H9 (cell line): ENCODE data around the gene NFS1. TPM values are rescaled to one million over a fixed set of nuclear protein-coding genes. Genes with fewer than 3 reads are reported as not detected.

Experiments used
- DNase-seq: peaks from one replicate; pipeline ENCODE4 v3.0.0-alpha.2; 2017
- H2AFZ ChIP-seq: one replicate; pipeline ENCODE4 v1.6.1; 2013; ENCODE audit warnings: mild to moderate bottlenecking, low read length, control low read depth, moderate library complexity
- H2AK5ac ChIP-seq: 2 replicates; pipeline ENCODE4 v1.6.1; 2013; ENCODE audit warnings: low read length, control low read depth, mixed read lengths; ENCODE audit not compliant: insufficient read length
- H2BK120ac ChIP-seq: one replicate; pipeline ENCODE4 v1.6.1; 2013; ENCODE audit warnings: low read depth, mild to moderate bottlenecking, low read length, control low read depth, inconsistent platforms; ENCODE audit not compliant: poor library complexity, severe bottlenecking
- H2BK12ac ChIP-seq: 2 replicates; pipeline ENCODE4 v1.6.1; 2013; ENCODE audit warnings: low read length, control low read depth, mixed read lengths, low read depth; ENCODE audit not compliant: insufficient read length
- H2BK15ac ChIP-seq: 2 replicates; pipeline ENCODE4 v1.6.1; 2013; ENCODE audit warnings: low read depth, low read length, control low read depth
- H2BK20ac ChIP-seq: one replicate; pipeline ENCODE4 v1.6.1; 2013; ENCODE audit warnings: low read depth, mild to moderate bottlenecking, low read length, control low read depth, inconsistent platforms; ENCODE audit not compliant: poor library complexity, severe bottlenecking
- H2BK5ac ChIP-seq: 2 replicates; pipeline ENCODE4 v1.6.1; 2013; ENCODE audit warnings: low read length, control low read depth, mixed read lengths; ENCODE audit not compliant: insufficient read length
- H3K14ac ChIP-seq: 2 replicates; pipeline ENCODE4 v1.6.1; 2013; ENCODE audit warnings: low read length, control low read depth; ENCODE audit not compliant: insufficient read depth
- H3K18ac ChIP-seq: 2 replicates; pipeline ENCODE4 v1.6.1; 2013; ENCODE audit warnings: low read depth, mild to moderate bottlenecking, mixed read lengths, low read length, control low read depth; ENCODE audit not compliant: insufficient read length
- H3K23ac ChIP-seq: 2 replicates; pipeline ENCODE4 v1.6.1; 2013; ENCODE audit warnings: low read length, control low read depth, mixed read lengths, low read depth; ENCODE audit not compliant: insufficient read length
- H3K23me2 ChIP-seq: 2 replicates; pipeline ENCODE4 v1.6.1; 2013; ENCODE audit warnings: low read depth, mild to moderate bottlenecking, mixed read lengths, low read length, control low read depth; ENCODE audit not compliant: insufficient read length, poor library complexity, severe bottlenecking
- H3K27ac ChIP-seq: 2 replicates; pipeline ENCODE4 v1.5.1; 2013; ENCODE audit warnings: low read length, control low read depth, mixed read lengths, low read depth; ENCODE audit not compliant: insufficient read length
- H3K27me3 ChIP-seq: 2 replicates; pipeline ENCODE4 v1.6.1; 2013; ENCODE audit warnings: low read length, control low read depth, inconsistent platforms; ENCODE audit not compliant: insufficient read depth
- H3K4ac ChIP-seq: 2 replicates; pipeline ENCODE4 v1.6.1; 2013; ENCODE audit warnings: low read depth, mild to moderate bottlenecking, control low read depth, inconsistent platforms, low read length, moderate library complexity
- H3K4me1 ChIP-seq: 2 replicates; pipeline ENCODE4 v1.6.1; 2013; ENCODE audit warnings: low read length, control low read depth, inconsistent platforms; ENCODE audit not compliant: insufficient read depth
- H3K4me2 ChIP-seq: 2 replicates; pipeline ENCODE4 v1.6.1; 2013; ENCODE audit warnings: low read length, control low read depth, mixed read lengths; ENCODE audit not compliant: insufficient read length, insufficient read depth
- H3K56ac ChIP-seq: 2 replicates; pipeline ENCODE4 v1.6.1; 2013; ENCODE audit warnings: low read depth, mild to moderate bottlenecking, mixed read lengths, low read length, control low read depth; ENCODE audit not compliant: insufficient read length
- H3K79me1 ChIP-seq: 2 replicates; pipeline ENCODE4 v1.6.1; 2013; ENCODE audit warnings: low read depth, mild to moderate bottlenecking, moderate library complexity, low read length, control low read depth, inconsistent platforms; ENCODE audit not compliant: insufficient read depth, poor library complexity, severe bottlenecking
- H3K79me2 ChIP-seq: 2 replicates; pipeline ENCODE4 v1.6.1; 2013; ENCODE audit warnings: low read length, control low read depth, inconsistent platforms; ENCODE audit not compliant: insufficient read depth
- H3K9ac ChIP-seq: 2 replicates; pipeline ENCODE4 v1.6.1; 2013; ENCODE audit warnings: low read length, control low read depth, mixed read lengths; ENCODE audit not compliant: insufficient read length; ENCODE audit errors: extremely low read depth
- H3K9me3 ChIP-seq: one replicate; pipeline ENCODE4 v1.6.1; 2013; ENCODE audit warnings: low read depth, low read length, inconsistent platforms; ENCODE audit not compliant: control insufficient read depth
- H3T11ph ChIP-seq: one replicate; pipeline ENCODE4 v1.6.1; 2013; ENCODE audit warnings: mild to moderate bottlenecking, low read length, control low read depth, inconsistent platforms
- H4K20me1 ChIP-seq: one replicate; pipeline ENCODE4 v1.6.1; 2013; ENCODE audit not compliant: control insufficient read depth, insufficient read length, insufficient read depth
- H4K5ac ChIP-seq: 2 replicates; pipeline ENCODE4 v1.6.1; 2013; ENCODE audit warnings: low read depth, mild to moderate bottlenecking, mixed read lengths, low read length, control low read depth; ENCODE audit not compliant: insufficient read length
- H4K8ac ChIP-seq: replicated peaks from 2 replicates; pipeline ENCODE4 v1.6.1; 2013; ENCODE audit warnings: low read length, control low read depth, mixed read lengths, low read depth; ENCODE audit not compliant: insufficient read length
- H4K91ac ChIP-seq: 2 replicates; pipeline ENCODE4 v1.6.1; 2013; ENCODE audit warnings: low read depth, mild to moderate bottlenecking, moderate library complexity, mixed read lengths, low read length, control low read depth; ENCODE audit not compliant: insufficient read length
- H3K27ac Mint-ChIP-seq, 3 experiments: 2 replicates in 2 of 3; 3 replicates in 1 of 3; pipeline ENCODE4 v1.8.0; 2020 to 2021; ENCODE audit warnings: mixed read lengths in 3 of 3, mild to moderate bottlenecking in 1 of 3, moderate library complexity in 1 of 3
- H3K27me3 Mint-ChIP-seq: 2 replicates; pipeline ENCODE4 v1.8.0; 2021; ENCODE audit warnings: low read depth, mild to moderate bottlenecking, moderate library complexity, mixed read lengths
- H3K36me3 Mint-ChIP-seq, 3 experiments: 2 replicates in 2 of 3; 3 replicates in 1 of 3; pipeline ENCODE4 v1.8.0; 2020 to 2021; ENCODE audit warnings: low read depth in 3 of 3, mixed read lengths in 3 of 3; ENCODE audit not compliant: insufficient read depth in 1 of 3
- H3K4me1 Mint-ChIP-seq, 2 experiments: 2 replicates each; pipeline ENCODE4 v1.8.0; 2020; ENCODE audit warnings: mixed read lengths in 2 of 2
- H3K4me3 Mint-ChIP-seq, 2 experiments: 2 replicates in 1 of 2; 3 replicates in 1 of 2; pipeline ENCODE4 v1.8.0; 2020 to 2021; ENCODE audit warnings: mild to moderate bottlenecking in 2 of 2, mixed read lengths in 2 of 2, moderate library complexity in 1 of 2
- H3K9me3 Mint-ChIP-seq, 2 experiments: 2 replicates in 1 of 2; 3 replicates in 1 of 2; pipeline ENCODE4 v1.8.0; 2020; ENCODE audit warnings: mild to moderate bottlenecking in 2 of 2, mixed read lengths in 2 of 2, moderate library complexity in 1 of 2
- WGBS: extraction: QIAGEN DNeasy Blood & Tissue Kit; methylation state at CpG from one replicate; pipeline ENCODE4 v1.1.7; 2013; ENCODE audit warnings: missing lambda C conversion rate, low lambda C conversion rate, mixed read lengths; ENCODE audit not compliant: insufficient read length; ENCODE audit errors: extremely low coverage; 5-methylcytosine and 5-hydroxymethylcytosine counted together
- total RNA-seq: library from RNA; stranded (reverse); gene quantifications from 2 replicates; pipeline ENCODE4 v1.2.1, GENCODE V29; 2021
- TF ChIP-seq, protein P1 (sequence below): fragments of 200-600 bp; sonication (generic); conservative IDR thresholded peaks from 3 replicates; pipeline ENCODE4 v1.8.0; 2021; ENCODE audit warnings: antibody characterized with exemption, mild to moderate bottlenecking

Gene NFS1
- total RNA-seq, 1 experiment from 2014 or later: 26.6 TPM

DNA sequence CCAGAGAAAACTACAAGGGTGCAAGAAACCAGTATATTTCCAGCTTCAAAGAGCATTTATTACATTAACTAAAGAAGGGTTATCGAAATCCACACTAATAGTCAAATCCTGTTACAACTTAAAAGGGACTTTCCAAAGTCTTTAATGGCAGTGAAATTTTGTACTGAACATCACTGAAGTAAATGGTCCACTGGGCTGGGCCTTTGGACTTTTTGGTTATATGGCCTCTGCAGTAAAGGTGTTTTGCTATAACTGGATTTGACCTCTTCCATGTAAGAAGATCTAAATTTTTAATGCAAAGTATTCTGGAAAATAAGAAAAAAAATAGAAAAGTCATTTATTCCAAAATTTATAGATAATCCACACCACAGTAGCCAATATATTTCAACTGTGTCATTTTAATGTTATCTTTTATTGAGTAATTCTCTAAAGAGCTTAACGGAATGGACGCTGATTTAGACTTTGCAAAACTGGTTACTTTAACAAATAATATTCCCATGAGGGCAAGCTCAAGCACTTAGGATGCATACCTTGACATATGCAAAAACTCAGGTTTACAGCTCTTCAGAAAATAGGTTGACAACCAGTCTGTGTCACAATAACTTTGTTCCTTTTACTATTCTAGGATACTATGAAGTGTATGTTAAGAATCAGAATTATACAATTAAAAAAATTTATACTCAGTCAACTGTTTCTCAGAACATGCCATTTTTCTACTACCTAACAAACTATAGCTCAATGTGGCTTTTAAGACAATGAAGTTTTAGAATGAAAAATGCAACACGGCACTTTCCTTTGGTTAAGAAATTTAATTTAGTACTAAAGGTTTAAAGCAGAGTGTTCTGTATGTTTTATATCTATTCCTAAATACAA lies 35.9 kb upstream of the NFS1 start:
- peaks cover 16 to 19% of the 10 kb centered on the region in 2 experiments for H3K4me1 Mint-ChIP-seq

More for the DNA sequence above, 35.9 kb upstream of the NFS1 start:
- Histone ChIP-seq H4K5ac (no peak overlapping the region), H3K27ac (no peak overlapping the region), H3K4ac (no peak overlapping the region), H3K9me3 (no peaks in the 10 kb centered on the region), H3K23ac (no peak overlapping the region), H2BK20ac (no peak overlapping the region), H2BK12ac (no peak overlapping the region), H2BK15ac (no peak overlapping the region), H3K56ac (no peak overlapping the region), H4K8ac (no peak overlapping the region), H2BK120ac (no peak overlapping the region), H3K14ac (no peak overlapping the region), H2BK5ac (no peak overlapping the region), H2AK5ac (no peak overlapping the region), H3K27me3 (no peaks in the 10 kb centered on the region), H2AFZ (no peak overlapping the region), H4K91ac (no peak overlapping the region), H3K79me1 (peaks cover 7% of the 10 kb centered on the region), H3K79me2 (peaks cover 26% of the 10 kb centered on the region; the same call in 1 of the 2 replicates), H4K20me1 (no peaks in the 10 kb centered on the region), H3K4me2 (no peak overlapping the region), H3K4me1 (no peaks in the 10 kb centered on the region), H3K18ac (no peak overlapping the region), H3K9ac (no peak overlapping the region), H3T11ph (no peak overlapping the region), H3K23me2 (no peaks in the 10 kb centered on the region)
- WGBS: no CpG with 5 or more reads among the region's 4 CpGs
- H3K27ac Mint-ChIP-seq: no peak overlapping the region; a peak in 1 of 7 replicates
- H3K27me3 Mint-ChIP-seq: no peaks in the 10 kb centered on the region
- TF ChIP-seq, protein P1, sequence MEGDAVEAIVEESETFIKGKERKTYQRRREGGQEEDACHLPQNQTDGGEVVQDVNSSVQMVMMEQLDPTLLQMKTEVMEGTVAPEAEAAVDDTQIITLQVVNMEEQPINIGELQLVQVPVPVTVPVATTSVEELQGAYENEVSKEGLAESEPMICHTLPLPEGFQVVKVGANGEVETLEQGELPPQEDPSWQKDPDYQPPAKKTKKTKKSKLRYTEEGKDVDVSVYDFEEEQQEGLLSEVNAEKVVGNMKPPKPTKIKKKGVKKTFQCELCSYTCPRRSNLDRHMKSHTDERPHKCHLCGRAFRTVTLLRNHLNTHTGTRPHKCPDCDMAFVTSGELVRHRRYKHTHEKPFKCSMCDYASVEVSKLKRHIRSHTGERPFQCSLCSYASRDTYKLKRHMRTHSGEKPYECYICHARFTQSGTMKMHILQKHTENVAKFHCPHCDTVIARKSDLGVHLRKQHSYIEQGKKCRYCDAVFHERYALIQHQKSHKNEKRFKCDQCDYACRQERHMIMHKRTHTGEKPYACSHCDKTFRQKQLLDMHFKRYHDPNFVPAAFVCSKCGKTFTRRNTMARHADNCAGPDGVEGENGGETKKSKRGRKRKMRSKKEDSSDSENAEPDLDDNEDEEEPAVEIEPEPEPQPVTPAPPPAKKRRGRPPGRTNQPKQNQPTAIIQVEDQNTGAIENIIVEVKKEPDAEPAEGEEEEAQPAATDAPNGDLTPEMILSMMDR: no peak
- peaks cover 66 to 100% (median 94%) of the 10 kb centered on the region in 3 experiments for H3K36me3 Mint-ChIP-seq
- DNase-seq: no peak
- no peak overlapping the region for H3K4me3 Mint-ChIP-seq
- no peaks in the 10 kb centered on the region; a peak in 1 of 5 replicates for H3K9me3 Mint-ChIP-seq
